NCI-H1436 (cell line): ENCODE results near the gene RIMBP2.
A peak's percentile ranks its signal among the peaks of the same experiment; 100 is the strongest.

ENCODE experiments used
- DNase-seq: peaks from one replicate; lab custom pipeline; 2025; lab: John Stamatoyannopoulos, UW

RIMBP2 gene

GRCh38 chr12:130628304-130628703 is 87.8 kb downstream of the RIMBP2 start:
- no peak for DNase-seq

GRCh38 chr12:130627175-130627574 is 88.9 kb downstream of the RIMBP2 start:
- DNase-seq, result no peak

- no peak for DNase-seq
Measured at GRCh38 chr12:130626601-130627000, 89.5 kb downstream of the RIMBP2 start.

DNA sequence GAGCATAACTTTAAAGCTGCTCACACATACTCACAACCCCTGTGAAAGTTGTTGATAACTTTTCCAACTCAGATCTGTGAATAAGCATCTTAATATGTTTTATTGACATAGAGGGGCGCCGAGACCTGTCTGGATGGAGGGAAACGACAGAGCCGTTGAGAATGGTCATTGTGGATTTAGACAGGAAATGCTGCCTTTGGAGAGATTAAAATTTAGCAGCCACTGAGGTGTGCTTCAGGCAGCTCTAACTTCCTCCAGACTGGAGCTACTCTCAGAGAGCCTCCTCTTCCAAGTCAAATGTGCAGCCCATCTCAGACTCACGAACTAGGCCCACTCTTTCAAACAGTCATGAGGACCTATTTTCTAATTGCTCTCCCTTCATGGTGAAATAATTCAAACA is 90.9 kb downstream of the RIMBP2 start:
- no peak for DNase-seq

DNA sequence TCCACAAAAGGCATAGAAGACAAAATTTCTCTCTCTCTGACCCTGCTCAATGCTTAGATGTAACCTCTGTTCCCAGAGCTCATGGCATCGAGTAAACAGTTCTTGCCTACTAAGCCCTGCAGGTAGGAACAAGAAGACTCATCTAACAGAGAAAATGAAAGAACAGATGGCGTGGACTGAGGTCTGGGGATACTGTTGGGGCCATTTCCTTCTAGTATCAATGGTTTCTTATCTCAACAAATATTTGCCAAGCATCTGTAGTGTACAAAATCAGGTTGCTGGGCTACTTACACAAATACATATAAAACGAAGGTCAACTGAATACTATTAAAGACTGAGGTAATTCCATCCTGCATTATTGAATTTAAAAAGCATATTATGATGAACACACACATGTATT is 93.3 kb downstream of the RIMBP2 start:
- no peak for DNase-seq

- no peak for DNase-seq
Measured at GRCh38 chr12:130621696-130622298, 94.3 kb downstream of the RIMBP2 start.

- no peak for DNase-seq
Measured at GRCh38 chr12:130620756-130621155, 95.3 kb downstream of the RIMBP2 start.

DNA sequence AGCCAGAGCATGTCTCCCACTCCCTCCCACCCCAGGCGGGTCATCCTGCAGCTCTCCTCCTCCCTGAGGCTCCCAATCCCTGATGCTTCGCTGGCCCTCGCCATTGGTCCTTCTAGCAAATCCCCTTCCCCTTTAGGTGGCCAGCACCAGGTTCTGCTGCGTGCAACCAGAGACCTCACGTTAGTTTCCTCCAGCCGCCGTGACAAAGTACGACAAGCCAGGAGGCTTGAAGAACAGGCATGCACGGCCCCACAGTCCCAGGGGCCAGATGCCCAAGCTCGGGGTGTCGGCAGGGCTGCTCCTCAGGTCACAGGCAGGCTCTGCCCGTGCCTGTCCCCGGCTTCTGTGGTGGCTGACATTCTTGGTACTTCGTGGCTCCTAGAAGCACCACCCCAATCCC is 95.8 kb downstream of the RIMBP2 start:
- DNase-seq, result no peak

DNA sequence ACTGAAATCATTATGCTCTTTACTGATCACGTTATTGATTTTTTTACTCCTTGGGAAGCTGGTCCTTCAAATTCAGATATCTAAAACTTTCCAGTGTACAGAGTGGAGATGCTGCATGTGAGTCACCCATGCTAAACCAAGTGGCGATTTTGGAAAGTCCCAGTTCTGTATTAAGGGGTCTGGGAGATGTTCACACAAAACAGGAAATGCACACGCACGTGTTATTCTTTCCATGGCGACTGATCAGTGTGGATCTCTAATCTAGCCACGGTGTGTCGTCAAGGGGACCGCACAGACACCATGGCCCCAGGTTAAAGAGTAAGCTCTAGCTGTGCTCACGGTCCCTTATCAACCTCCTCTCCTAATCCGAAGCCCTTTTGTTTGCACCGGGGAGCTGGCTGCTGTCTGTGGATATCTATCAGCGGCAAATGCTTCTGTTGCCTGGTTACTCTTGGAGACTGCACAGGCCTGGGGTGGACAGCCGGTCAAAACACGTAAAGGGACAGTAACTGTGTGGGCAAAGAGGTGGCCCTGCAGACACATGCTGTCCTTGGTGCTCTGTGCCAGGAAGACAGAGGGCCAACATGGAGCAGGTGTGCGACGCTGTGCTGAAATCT is 96.6 kb downstream of the RIMBP2 start:
- DNase-seq, result no peak

GRCh38 chr12:130617219-130617618 is 98.9 kb downstream of the RIMBP2 start:
- no peak for DNase-seq

DNA sequence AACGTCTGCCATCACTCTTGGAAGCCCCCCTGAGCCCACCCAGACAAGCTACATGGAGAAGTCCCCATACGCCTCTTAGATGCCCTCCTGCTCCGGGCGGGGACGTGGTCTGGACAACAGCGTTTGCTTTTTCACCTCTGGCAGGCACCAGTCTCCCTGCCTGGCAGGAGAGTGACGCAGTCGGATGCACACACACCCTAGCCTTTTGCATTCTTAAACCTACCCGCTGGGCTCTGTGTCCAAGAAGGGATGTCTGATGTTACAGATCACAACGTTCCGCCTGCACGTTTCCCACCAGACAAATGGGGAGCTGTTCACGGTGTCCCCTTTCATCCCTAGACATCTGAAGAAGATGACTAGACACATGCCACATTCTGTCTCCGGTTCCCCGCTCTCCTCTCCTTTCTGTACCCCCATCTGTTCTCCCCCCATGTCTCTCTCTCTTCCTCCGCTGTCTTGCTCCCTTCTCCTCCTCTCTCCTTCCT is 100.2 kb downstream of the RIMBP2 start:
- no peak for DNase-seq

DNA sequence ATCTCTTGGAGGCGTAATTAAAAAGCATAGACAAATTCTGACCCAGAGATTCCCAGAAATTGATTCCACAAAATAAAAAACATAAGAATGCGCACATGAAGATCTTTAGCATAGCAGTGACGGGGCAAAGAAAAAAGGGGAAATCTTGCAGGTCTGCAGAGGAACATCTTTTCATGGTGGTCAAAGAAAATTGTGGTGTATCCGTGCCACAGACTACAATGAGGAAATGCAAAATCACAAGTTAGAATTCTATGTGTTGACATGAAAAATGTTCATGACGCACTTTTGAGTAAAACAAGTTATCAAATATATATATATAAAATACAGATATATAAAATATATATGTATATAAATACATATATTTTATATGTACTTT is 101.6 kb downstream of the RIMBP2 start:
- DNase-seq, result no peak

DNA sequence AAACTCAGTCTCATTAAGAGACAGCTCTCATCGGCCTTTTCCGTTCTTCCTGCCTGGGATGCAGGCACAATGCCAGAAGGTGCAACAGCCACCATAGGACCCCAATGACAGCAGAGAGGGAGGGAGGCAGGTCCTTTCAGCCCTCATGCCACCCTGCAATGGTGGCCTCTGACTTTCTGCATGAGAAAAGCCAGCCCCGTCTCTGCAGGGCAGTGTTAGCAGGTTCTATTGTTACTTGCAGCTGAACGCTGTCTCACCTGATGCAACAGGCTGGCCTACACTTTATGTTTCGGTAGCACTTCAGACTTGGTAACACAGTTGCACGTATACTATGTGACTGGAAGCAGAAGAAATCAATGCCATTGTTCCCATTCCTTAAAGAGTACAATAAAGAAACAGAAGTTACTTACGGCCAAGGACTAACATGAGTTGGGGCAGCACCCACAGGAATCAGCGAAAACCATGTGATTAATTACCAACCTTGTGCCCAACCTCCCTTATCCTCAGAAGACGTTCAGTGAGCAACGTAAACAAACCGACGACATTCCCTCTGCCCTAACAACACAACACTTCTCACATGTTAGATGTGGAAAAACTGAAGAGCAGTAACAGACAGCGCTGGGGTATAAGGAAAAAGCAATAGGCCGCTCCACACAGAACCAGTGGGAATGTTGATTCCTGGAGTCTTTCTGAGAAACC is 102.1 kb downstream of the RIMBP2 start:
- no peak for DNase-seq

DNA sequence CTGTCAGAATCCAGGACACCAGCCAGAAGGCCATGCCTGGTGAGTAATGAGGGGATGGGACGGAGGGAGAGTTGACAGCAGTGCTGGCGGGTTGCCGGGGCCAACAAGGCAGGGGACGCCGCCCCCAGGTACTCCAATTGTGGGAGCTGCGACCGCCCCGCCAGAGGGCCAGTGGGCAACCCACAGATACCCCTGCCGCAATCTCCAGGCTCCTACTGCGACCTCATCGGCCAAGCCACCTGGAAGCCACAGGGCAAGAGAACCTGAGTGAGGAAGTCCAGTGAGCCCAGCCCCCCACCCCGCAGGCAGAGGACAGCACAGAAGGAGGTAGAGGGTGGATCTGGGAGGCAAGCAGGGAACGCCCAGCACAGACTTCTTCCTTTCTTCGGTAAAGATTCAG is 103.0 kb downstream of the RIMBP2 start:
- no peak for DNase-seq

DNA sequence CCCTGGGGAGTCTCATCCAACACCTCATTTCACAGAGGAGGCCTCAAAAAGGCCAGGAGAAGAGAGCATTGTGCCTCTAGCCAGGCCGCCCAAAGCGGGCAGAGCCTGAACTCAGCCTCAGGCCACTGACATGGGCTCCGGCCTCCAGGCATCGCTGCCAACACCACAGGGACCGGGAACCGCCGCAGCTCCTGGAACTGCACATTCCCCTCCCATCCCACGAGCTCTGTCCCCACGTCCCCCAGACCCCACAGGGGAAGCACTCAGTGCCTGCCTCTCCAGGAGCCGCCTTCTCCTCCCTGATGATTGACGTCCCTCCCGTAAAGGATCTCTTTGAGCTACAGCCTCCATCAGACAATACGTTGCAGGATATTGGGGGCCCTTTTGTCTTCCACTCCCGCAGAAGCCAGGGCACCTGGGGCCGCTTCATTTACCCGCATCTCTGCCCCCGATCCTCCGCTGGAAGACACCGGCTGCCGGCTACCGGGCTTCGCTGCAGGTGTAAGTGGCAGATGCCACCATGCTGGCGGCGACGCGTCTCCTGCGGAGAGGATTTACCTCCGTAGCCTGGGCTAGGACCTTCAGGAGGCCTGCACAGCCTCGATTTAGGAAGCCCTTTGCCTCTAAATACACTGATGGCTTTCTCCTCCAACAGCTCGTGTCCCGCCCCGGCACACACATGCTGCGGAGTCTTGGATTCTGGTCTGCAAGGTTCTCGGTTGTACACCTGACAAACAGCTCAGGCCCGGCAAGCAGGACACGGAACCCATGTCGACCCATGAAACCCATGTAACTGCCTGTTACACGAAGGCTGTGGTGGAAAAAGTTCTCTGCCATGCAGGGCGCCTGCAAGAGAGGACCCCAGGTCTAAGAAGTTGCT is 104.8 kb downstream of the RIMBP2 start:
- DNase-seq, result no peak

GRCh38 chr12:130609966-130610365 is 106.1 kb downstream of the RIMBP2 start:
- DNase-seq, result no peak

DNA sequence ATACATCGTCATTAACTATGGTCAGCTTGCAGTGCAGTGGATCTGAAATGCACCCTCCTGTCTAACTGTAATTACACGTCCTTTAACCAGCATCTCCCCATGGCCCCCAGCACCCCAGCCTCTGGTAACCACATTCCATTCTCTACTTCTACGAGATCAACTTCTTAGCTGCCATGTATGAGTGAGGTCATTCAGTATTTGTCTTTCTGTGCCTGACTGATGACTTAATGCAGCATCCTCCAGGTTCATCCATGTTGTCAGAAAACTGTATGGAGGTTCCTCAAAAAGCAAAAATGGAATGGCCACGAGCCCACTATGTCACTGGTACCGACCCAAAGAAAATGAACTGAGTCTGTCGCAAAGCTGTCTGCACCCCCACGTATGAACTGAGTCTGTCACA is 107.3 kb downstream of the RIMBP2 start:
- no peak for DNase-seq

- no peak for DNase-seq
Measured at GRCh38 chr12:130608132-130608531, 108.0 kb downstream of the RIMBP2 start.

- peak; percentile 69 for DNase-seq
Measured at GRCh38 chr12:130606231-130606630, 109.9 kb downstream of the RIMBP2 start.

GRCh38 chr12:130603396-130603965 is 112.6 kb downstream of the RIMBP2 start:
- DNase-seq, result no peak

DNA sequence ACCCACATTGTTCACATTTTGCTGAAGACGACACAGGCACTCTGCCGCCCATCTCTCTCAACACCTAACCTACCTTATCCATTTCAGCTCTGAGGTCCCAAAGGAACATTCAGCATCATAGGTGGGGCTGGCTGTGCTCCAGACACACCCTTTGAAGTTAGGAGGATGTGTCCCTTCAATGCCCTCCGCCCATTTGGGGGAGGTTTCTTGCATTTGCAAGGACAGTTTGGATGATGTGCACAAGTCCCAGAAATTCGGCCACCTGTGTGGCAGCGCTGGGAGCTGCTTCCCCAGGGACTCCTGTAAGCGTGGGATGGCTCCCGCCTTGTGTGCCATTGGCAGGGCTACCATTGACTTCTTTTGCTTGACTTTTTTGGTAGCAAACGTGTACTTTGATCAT is 113.8 kb downstream of the RIMBP2 start:
- no peak for DNase-seq

GRCh38 chr12:130601327-130601726 is 114.8 kb downstream of the RIMBP2 start:
- DNase-seq, result no peak
